ENCODE data around the gene USP15.

The USP15 gene

GRCh38 chr12:62258941-62259630 lies 1.1 kb upstream of the USP15 start:
- DNase-seq: peak; percentile 49

- no peak for DNase-seq
These were observed 592 bp upstream of the USP15 start for GRCh38 chr12:62259631-62259992.

- peak; percentile 27 for DNase-seq
These were observed 804 bp downstream of the USP15 start for GRCh38 chr12:62260733-62261683.

- no peak for DNase-seq
These were observed 1.8 kb downstream of the USP15 start for GRCh38 chr12:62261876-62262517.

GRCh38 chr12:62263232-62263631 lies 3.0 kb downstream of the USP15 start:
- no peak for DNase-seq

GRCh38 chr12:62263966-62264365 lies 3.8 kb downstream of the USP15 start:
- DNase-seq: no peak

GRCh38 chr12:62264706-62265105 lies 4.5 kb downstream of the USP15 start:
- DNase-seq: no peak

GRCh38 chr12:62265511-62265910 lies 5.3 kb downstream of the USP15 start:
- DNase-seq: no peak

- no peak for DNase-seq
These were observed 6.8 kb downstream of the USP15 start for GRCh38 chr12:62267026-62267425.

GRCh38 chr12:62267480-62267879 lies 7.3 kb downstream of the USP15 start:
- DNase-seq: no peak

- no peak for DNase-seq
These were observed 8.8 kb downstream of the USP15 start for GRCh38 chr12:62268956-62269355.

GRCh38 chr12:62269464-62270228 lies 9.4 kb downstream of the USP15 start:
- no peak for DNase-seq

- no peak for DNase-seq
These were observed 10.2 kb downstream of the USP15 start for GRCh38 chr12:62270384-62270783.

- DNase-seq: no peak
These were observed 10.7 kb downstream of the USP15 start for GRCh38 chr12:62270872-62271271.

- no peak for DNase-seq
These were observed 12.8 kb downstream of the USP15 start for GRCh38 chr12:62272936-62273552.

GRCh38 chr12:62273724-62274380 lies 13.6 kb downstream of the USP15 start:
- no peak for DNase-seq

GRCh38 chr12:62278022-62278421 lies 17.8 kb downstream of the USP15 start:
- DNase-seq: no peak

- no peak for DNase-seq
These were observed 18.9 kb downstream of the USP15 start for GRCh38 chr12:62279058-62279457.

GRCh38 chr12:62279961-62280360 lies 19.8 kb downstream of the USP15 start:
- no peak for DNase-seq

GRCh38 chr12:62282057-62282774 lies 22.0 kb downstream of the USP15 start:
- DNase-seq: no peak

- no peak for DNase-seq
These were observed 24.5 kb downstream of the USP15 start for GRCh38 chr12:62284749-62285148.

Measured in NCI-H345 (cell line).